ENCODE data around the gene DUOX1. TPM values are rescaled to one million over a fixed set of nuclear protein-coding genes. Genes with fewer than 3 reads are reported as not detected.

The DUOX1 gene
- total and polyA plus RNA-seq, 2 donors (not counting 1 experiment from before 2014, with no cell fraction given), result 0.27 TPM; not detected in 1

- Histone ChIP-seq H3K27me3 (replicated peaks in 1 of 4; ENCODE audit: control extremely low read depth in 1 of 4, control insufficient read depth in 3 of 4, insufficient read depth in 4 of 4, low read length in 3 of 4) (peaks cover 0 to 5% (median 4%) of the 10 kb centered on the region in 4 experiments), H2AFZ (ENCODE audit: insufficient read depth, low read depth, low read length, poor library complexity, severe bottlenecking) (no peak overlapping the region), H3K27ac (ENCODE audit: low read length in 2 of 2) (no peak overlapping the region), H4K20me1 (ENCODE audit: control insufficient read depth, insufficient read depth, low read length, poor library complexity, severe bottlenecking) (no peaks in the 10 kb centered on the region), H3K4me1 (ENCODE audit: control insufficient read depth in 2 of 2, insufficient read depth in 2 of 2, low read length in 2 of 2) (no peaks in the 10 kb centered on the region), H3K4me3 (ENCODE audit: control extremely low read depth in 1 of 5, extremely low read depth in 1 of 5, insufficient read depth in 1 of 5, low read depth in 2 of 5, low read length in 4 of 5) (no peak overlapping the region), H3K9me3 (ENCODE audit: control extremely low read depth in 1 of 3, control insufficient read depth in 2 of 3, insufficient read depth in 1 of 3, low read length in 2 of 3) (no peaks in the 10 kb centered on the region), H3K9ac (ENCODE audit: low read length) (no peak overlapping the region), H3K36me3 (replicated peaks in 1 of 2; ENCODE audit: control extremely low read depth in 1 of 2, control insufficient read depth in 1 of 2, extremely low read depth in 1 of 2, insufficient read depth in 2 of 2, low read length in 1 of 2) (no peaks in the 10 kb centered on the region), H3K4me2 (replicated peaks; ENCODE audit: low read depth, low read length, poor library complexity, severe bottlenecking) (no peak overlapping the region), H3K79me2 (ENCODE audit: control insufficient read depth, insufficient read depth, low read length) (no peaks in the 10 kb centered on the region)
- intact Hi-C loops (cut with micrococcal nuclease), result no loop called here
- POLR2A ChIA-PET, result no interaction called here
- no peak for DNase-seq
- Mint-ChIP-seq H3K4me3 (no peak overlapping the region), H3K4me1 (no peaks in the 10 kb centered on the region), H3K27me3 (peaks cover 29% of the 10 kb centered on the region), H3K27ac (no peak overlapping the region), H3K9me3 (ENCODE audit: insufficient read depth) (no peaks in the 10 kb centered on the region)
- CTCF ChIA-PET, result no interaction called here
- TF ChIP-seq CTCF (IDR thresholded peaks at IDR 0.05) (no peak), EZH2 (IDR thresholded peaks at IDR 0.05; ENCODE audit: borderline replicate concordance, insufficient read depth, low read depth, low read length, poor library complexity, severe bottlenecking) (no peak)
- 93% methylated on average over 7 of the region's 11 CpGs for WGBS (ENCODE audit: insufficient coverage)
- no peak for ATAC-seq (ENCODE audit: low read depth)
These were observed 36.0 kb upstream of the DUOX1 start for GRCh38 chr15:45093622-45094357.

- H3K9ac ChIP-seq (ENCODE audit: low read length), result no peak overlapping the region
- H3K9me3 ChIP-seq (ENCODE audit: control extremely low read depth in 1 of 3, control insufficient read depth in 2 of 3, insufficient read depth in 1 of 3, low read length in 2 of 3), result no peaks in the 10 kb centered on the region
- H4K20me1 ChIP-seq (ENCODE audit: control insufficient read depth, insufficient read depth, low read length, poor library complexity, severe bottlenecking), result no peaks in the 10 kb centered on the region
- 86% methylated on average over 8 of the region's 9 CpGs for WGBS (ENCODE audit: insufficient coverage)
- Mint-ChIP-seq H3K9me3 (ENCODE audit: insufficient read depth) (no peaks in the 10 kb centered on the region), H3K27me3 (peaks cover 29% of the 10 kb centered on the region), H3K4me3 (no peak overlapping the region), H3K4me1 (no peaks in the 10 kb centered on the region), H3K27ac (no peak overlapping the region)
- H3K27ac ChIP-seq (ENCODE audit: low read length in 2 of 2), result no peak overlapping the region
- no peak overlapping the region for H3K4me3 ChIP-seq (ENCODE audit: control extremely low read depth in 1 of 5, extremely low read depth in 1 of 5, insufficient read depth in 1 of 5, low read depth in 2 of 5, low read length in 4 of 5)
- no peak overlapping the region for H2AFZ ChIP-seq (ENCODE audit: insufficient read depth, low read depth, low read length, poor library complexity, severe bottlenecking)
- H3K79me2 ChIP-seq (ENCODE audit: control insufficient read depth, insufficient read depth, low read length), result no peaks in the 10 kb centered on the region
- CTCF ChIA-PET, result no interaction called here
- no peaks in the 10 kb centered on the region for H3K4me1 ChIP-seq (ENCODE audit: control insufficient read depth in 2 of 2, insufficient read depth in 2 of 2, low read length in 2 of 2)
- no peak for DNase-seq
- H3K36me3 ChIP-seq (replicated peaks in 1 of 2; ENCODE audit: control extremely low read depth in 1 of 2, control insufficient read depth in 1 of 2, extremely low read depth in 1 of 2, insufficient read depth in 2 of 2, low read length in 1 of 2), result no peaks in the 10 kb centered on the region
- no peak for ATAC-seq (ENCODE audit: low read depth)
- H3K4me2 ChIP-seq (replicated peaks; ENCODE audit: low read depth, low read length, poor library complexity, severe bottlenecking), result no peak overlapping the region
- intact Hi-C loops (cut with micrococcal nuclease), result no loop called here
- POLR2A ChIA-PET, result no interaction called here
- H3K27me3 ChIP-seq (replicated peaks in 1 of 4; ENCODE audit: control extremely low read depth in 1 of 4, control insufficient read depth in 3 of 4, insufficient read depth in 4 of 4, low read length in 3 of 4), result peaks cover 0 to 5% (median 2%) of the 10 kb centered on the region in 4 experiments
- TF ChIP-seq CTCF (IDR thresholded peaks at IDR 0.05) (no peak), EZH2 (IDR thresholded peaks at IDR 0.05; ENCODE audit: borderline replicate concordance, insufficient read depth, low read depth, low read length, poor library complexity, severe bottlenecking) (no peak)
These were observed 35.5 kb upstream of the DUOX1 start for GRCh38 chr15:45094358-45094730.
